ENCODE results near the gene POLR1D. TPM values are rescaled to one million over a fixed set of nuclear protein-coding genes. Genes with fewer than 3 reads are reported as not detected.

The POLR1D gene
- total RNA-seq, 1 donor from 2014 or later, result 120 TPM

DNA sequence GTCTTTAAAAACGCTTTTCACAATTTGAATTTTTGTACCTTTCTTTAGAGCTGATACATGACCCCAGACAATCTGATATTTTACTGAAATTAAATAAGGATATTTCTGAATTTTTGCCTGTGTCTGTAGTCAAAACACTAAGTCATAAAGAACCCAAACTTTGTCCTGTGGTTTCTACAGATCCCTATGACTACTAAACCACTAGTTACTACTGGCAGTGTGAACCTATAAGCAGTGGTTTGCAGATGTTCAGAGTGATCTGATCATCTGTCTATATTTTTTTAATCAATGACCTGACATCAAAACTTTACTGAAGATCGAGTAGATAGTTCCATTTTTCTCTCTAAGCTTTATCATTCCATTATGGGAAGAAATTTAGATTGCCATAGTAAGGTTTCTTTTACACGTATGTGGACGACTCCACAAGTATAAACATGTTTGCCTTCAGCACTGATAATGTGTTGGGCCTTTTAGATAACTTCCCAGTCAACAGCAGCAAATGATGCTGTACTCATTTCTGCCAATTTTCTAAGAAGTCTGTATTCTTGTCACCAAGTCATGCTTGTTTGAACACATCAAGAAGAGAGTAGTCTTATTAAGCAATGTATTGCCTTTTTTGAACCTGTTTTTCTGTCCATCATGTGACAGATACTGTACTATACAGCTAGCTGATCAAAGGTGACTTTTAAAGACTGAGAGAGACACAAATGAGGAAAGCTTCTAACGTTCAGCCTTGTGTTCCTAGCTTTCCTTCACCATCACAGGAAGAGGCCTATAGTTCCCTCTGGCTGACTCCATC, 21.8 kb downstream of the POLR1D start:
- no peaks in the 10 kb centered on the region for H3K4me1 Mint-ChIP-seq
- Histone ChIP-seq H3K4me2 (no peak overlapping the region), H2AFZ (replicated peaks) (no peak overlapping the region), H3K9ac (no peak overlapping the region), H4K20me1 (ENCODE audit: low read depth) (peaks cover 34% of the 10 kb centered on the region), H3K27ac (no peak overlapping the region), H3K4me3 (no peak overlapping the region), H3K27me3 (no peaks in the 10 kb centered on the region), H3K4me1 (peaks cover 2% of the 10 kb centered on the region), H3K79me2 (ENCODE audit: low read depth) (peaks cover 58% of the 10 kb centered on the region), H3K9me3 (ENCODE audit: low read depth) (no peaks in the 10 kb centered on the region), H3F3A (ENCODE audit: low read depth) (no peaks in the 10 kb centered on the region), H3K36me3 (peaks cover 17% of the 10 kb centered on the region)
- H3K4me3 Mint-ChIP-seq, result no peak overlapping the region
- H3K27ac Mint-ChIP-seq, result no peak overlapping the region
- TF ChIP-seq EZH2phosphoT487 (IDR thresholded peaks at IDR 0.05), result no peak
- TF ChIP-seq, protein P1, sequence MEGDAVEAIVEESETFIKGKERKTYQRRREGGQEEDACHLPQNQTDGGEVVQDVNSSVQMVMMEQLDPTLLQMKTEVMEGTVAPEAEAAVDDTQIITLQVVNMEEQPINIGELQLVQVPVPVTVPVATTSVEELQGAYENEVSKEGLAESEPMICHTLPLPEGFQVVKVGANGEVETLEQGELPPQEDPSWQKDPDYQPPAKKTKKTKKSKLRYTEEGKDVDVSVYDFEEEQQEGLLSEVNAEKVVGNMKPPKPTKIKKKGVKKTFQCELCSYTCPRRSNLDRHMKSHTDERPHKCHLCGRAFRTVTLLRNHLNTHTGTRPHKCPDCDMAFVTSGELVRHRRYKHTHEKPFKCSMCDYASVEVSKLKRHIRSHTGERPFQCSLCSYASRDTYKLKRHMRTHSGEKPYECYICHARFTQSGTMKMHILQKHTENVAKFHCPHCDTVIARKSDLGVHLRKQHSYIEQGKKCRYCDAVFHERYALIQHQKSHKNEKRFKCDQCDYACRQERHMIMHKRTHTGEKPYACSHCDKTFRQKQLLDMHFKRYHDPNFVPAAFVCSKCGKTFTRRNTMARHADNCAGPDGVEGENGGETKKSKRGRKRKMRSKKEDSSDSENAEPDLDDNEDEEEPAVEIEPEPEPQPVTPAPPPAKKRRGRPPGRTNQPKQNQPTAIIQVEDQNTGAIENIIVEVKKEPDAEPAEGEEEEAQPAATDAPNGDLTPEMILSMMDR (IDR thresholded peaks at IDR 0.05), result no peak
- no peak for TF ChIP-seq EZH2 (IDR thresholded peaks at IDR 0.05)
- DNase-seq (ENCODE audit: low spot score), result no peak
- H3K27me3 Mint-ChIP-seq (ENCODE audit: insufficient read depth, low read depth), result no peaks in the 10 kb centered on the region
- H3K9me3 Mint-ChIP-seq, result no peaks in the 10 kb centered on the region
- peaks cover 7% of the 10 kb centered on the region for H3K36me3 Mint-ChIP-seq

- no peak for DNase-seq (ENCODE audit: low spot score)
- Histone ChIP-seq H3K4me2 (no peak overlapping the region), H3K27ac (no peak overlapping the region), H3K36me3 (peaks cover 24% of the 10 kb centered on the region), H3K27me3 (no peaks in the 10 kb centered on the region), H3K9me3 (ENCODE audit: low read depth) (no peaks in the 10 kb centered on the region), H3K4me3 (no peak overlapping the region), H2AFZ (replicated peaks) (no peak overlapping the region), H4K20me1 (ENCODE audit: low read depth) (peaks cover 27% of the 10 kb centered on the region), H3K79me2 (ENCODE audit: low read depth) (peaks cover 50% of the 10 kb centered on the region), H3K4me1 (no peaks in the 10 kb centered on the region), H3F3A (ENCODE audit: low read depth) (no peaks in the 10 kb centered on the region), H3K9ac (no peak overlapping the region)
- no peak for TF ChIP-seq EZH2phosphoT487 (IDR thresholded peaks at IDR 0.05)
- TF ChIP-seq EZH2 (IDR thresholded peaks at IDR 0.05), result no peak
- TF ChIP-seq, protein P1 (IDR thresholded peaks at IDR 0.05), result no peak
- Mint-ChIP-seq H3K4me3 (no peak overlapping the region), H3K9me3 (no peaks in the 10 kb centered on the region), H3K27me3 (ENCODE audit: insufficient read depth, low read depth) (no peaks in the 10 kb centered on the region), H3K27ac (no peak overlapping the region), H3K4me1 (no peaks in the 10 kb centered on the region), H3K36me3 (peaks cover 13% of the 10 kb centered on the region)
Measured at GRCh38 chr13:27644302-27644701, 22.6 kb downstream of the POLR1D start.

- no peak overlapping the region for H3K4me2 ChIP-seq
- H3F3A ChIP-seq (ENCODE audit: low read depth), result no peaks in the 10 kb centered on the region
- no peaks in the 10 kb centered on the region for H3K27me3 ChIP-seq
- Mint-ChIP-seq H3K27me3 (ENCODE audit: insufficient read depth, low read depth) (peaks cover 4% of the 10 kb centered on the region), H3K36me3 (peaks cover 42% of the 10 kb centered on the region), H3K9me3 (peaks cover 16% of the 10 kb centered on the region), H3K4me1 (no peaks in the 10 kb centered on the region), H3K4me3 (no peak overlapping the region), H3K27ac (no peak overlapping the region)
- no peak overlapping the region for H3K4me3 ChIP-seq
- no peak overlapping the region for H3K9ac ChIP-seq
- H2AFZ ChIP-seq (replicated peaks), result no peak overlapping the region
- H3K36me3 ChIP-seq, result peaks cover 45% of the 10 kb centered on the region
- peaks cover 11% of the 10 kb centered on the region for H3K9me3 ChIP-seq (ENCODE audit: low read depth)
- TF ChIP-seq EZH2 (IDR thresholded peaks at IDR 0.05), result no peak
- TF ChIP-seq EZH2phosphoT487 (IDR thresholded peaks at IDR 0.05), result no peak
- TF ChIP-seq, protein P1 (IDR thresholded peaks at IDR 0.05), result no peak
- H3K79me2 ChIP-seq (ENCODE audit: low read depth), result peaks cover 10% of the 10 kb centered on the region
- H3K27ac ChIP-seq, result no peak overlapping the region
- no peaks in the 10 kb centered on the region for H4K20me1 ChIP-seq (ENCODE audit: low read depth)
- H3K4me1 ChIP-seq, result no peaks in the 10 kb centered on the region
- no peak for DNase-seq (ENCODE audit: low spot score)
Measured at GRCh38 chr13:27650312-27650711, 28.6 kb downstream of the POLR1D start.
